ENCODE data around the gene TBCD. TPM values are rescaled to one million over a fixed set of nuclear protein-coding genes. Genes with fewer than 3 reads are reported as not detected.

Gene TBCD
- total and polyA plus RNA-seq, 9 of the 15 experiments (the other 6 are each of a cell fraction or from before 2014, with no cell fraction given) = 8.9 to 98.5 (median 28.0) TPM

GRCh38 chr17:82737967-82738877 lies 13.6 kb upstream of the TBCD start (continued):
- TF ChIP-seq, protein P1, sequence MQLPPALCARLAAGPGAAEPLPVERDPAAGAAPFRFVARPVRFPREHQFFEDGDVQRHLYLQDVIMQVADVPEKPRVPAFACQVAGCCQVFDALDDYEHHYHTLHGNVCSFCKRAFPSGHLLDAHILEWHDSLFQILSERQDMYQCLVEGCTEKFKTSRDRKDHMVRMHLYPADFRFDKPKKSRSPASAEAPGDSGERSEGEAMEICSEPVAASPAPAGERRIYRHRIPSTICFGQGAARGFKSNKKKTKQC (CRISPR knock-in tag; IDR thresholded peaks at IDR 0.05) = peak; percentile 72; the same call in 1 of the 2 replicates
- TF ChIP-seq ZSCAN32 (CRISPR knock-in tag; IDR thresholded peaks at IDR 0.05) (no peak), ZNF778 (CRISPR knock-in tag; IDR thresholded peaks at IDR 0.05) (no peak), TEAD1 (CRISPR knock-in tag; IDR thresholded peaks at IDR 0.05) (peak in 1 of 2 experiments; percentile 33; a peak in 1 of 4 replicates), TRIM24 (IDR thresholded peaks at IDR 0.05) (peak; percentile 19 to 62; a peak in 3 of 4 replicates), ETV5 (CRISPR knock-in tag; IDR thresholded peaks at IDR 0.05; ENCODE audit: low read depth) (peak; percentile 34; the same call in 1 of the 2 replicates), ETV6 (IDR thresholded peaks at IDR 0.05; ENCODE audit: borderline replicate concordance in 1 of 2, low read depth in 2 of 2, low read length in 1 of 2) (no peak), ETV6 (CRISPR knock-in tag; IDR thresholded peaks at IDR 0.05; ENCODE audit: borderline replicate concordance) (no peak), ZBTB7A (IDR thresholded peaks at IDR 0.05; ENCODE audit: borderline replicate concordance, control insufficient read depth, low read depth, low read length) (peak; percentile 17; the same call in 1 of the 2 replicates), LCOR (CRISPR knock-in tag; IDR thresholded peaks at IDR 0.05) (peak; percentile 62; the same call in 1 of the 2 replicates), SIN3A (IDR thresholded peaks at IDR 0.05; ENCODE audit: borderline replicate concordance in 2 of 2, control insufficient read depth in 1 of 2, low read depth in 2 of 2, low read length in 2 of 2) (peak in 1 of 2 experiments; percentile 33; a peak in 1 of 4 replicates), KDM1A (IDR thresholded peaks at IDR 0.05) (peak in 1 of 2 experiments; percentile 5; a peak in 1 of 4 replicates), ZFX (CRISPR knock-in tag; IDR thresholded peaks at IDR 0.05) (peak; percentile 87), SRSF7 (optimal IDR thresholded peaks at IDR 0.05; ENCODE audit: low read depth, low read length) (no peak), SIRT6 (IDR thresholded peaks at IDR 0.05; ENCODE audit: low read depth, low read length) (no peak), CBFA2T2 (conservative IDR thresholded peaks at IDR 0.05) (peak; percentile 73), L3MBTL2 (IDR thresholded peaks at IDR 0.05) (peak; percentile 87), FOXJ2 (tag; IDR thresholded peaks at IDR 0.05) (0 out of 2 replicates have a peak, but pooled peaks have one; percentile 42), ZBTB9 (CRISPR knock-in tag; IDR thresholded peaks at IDR 0.05) (0 out of 2 replicates have a peak, but pooled peaks have one; percentile 21), GABPB1 (CRISPR knock-in tag; IDR thresholded peaks at IDR 0.05) (peak; percentile 53; the same call in 1 of the 2 replicates)
- TF ChIP-seq, protein P2, sequence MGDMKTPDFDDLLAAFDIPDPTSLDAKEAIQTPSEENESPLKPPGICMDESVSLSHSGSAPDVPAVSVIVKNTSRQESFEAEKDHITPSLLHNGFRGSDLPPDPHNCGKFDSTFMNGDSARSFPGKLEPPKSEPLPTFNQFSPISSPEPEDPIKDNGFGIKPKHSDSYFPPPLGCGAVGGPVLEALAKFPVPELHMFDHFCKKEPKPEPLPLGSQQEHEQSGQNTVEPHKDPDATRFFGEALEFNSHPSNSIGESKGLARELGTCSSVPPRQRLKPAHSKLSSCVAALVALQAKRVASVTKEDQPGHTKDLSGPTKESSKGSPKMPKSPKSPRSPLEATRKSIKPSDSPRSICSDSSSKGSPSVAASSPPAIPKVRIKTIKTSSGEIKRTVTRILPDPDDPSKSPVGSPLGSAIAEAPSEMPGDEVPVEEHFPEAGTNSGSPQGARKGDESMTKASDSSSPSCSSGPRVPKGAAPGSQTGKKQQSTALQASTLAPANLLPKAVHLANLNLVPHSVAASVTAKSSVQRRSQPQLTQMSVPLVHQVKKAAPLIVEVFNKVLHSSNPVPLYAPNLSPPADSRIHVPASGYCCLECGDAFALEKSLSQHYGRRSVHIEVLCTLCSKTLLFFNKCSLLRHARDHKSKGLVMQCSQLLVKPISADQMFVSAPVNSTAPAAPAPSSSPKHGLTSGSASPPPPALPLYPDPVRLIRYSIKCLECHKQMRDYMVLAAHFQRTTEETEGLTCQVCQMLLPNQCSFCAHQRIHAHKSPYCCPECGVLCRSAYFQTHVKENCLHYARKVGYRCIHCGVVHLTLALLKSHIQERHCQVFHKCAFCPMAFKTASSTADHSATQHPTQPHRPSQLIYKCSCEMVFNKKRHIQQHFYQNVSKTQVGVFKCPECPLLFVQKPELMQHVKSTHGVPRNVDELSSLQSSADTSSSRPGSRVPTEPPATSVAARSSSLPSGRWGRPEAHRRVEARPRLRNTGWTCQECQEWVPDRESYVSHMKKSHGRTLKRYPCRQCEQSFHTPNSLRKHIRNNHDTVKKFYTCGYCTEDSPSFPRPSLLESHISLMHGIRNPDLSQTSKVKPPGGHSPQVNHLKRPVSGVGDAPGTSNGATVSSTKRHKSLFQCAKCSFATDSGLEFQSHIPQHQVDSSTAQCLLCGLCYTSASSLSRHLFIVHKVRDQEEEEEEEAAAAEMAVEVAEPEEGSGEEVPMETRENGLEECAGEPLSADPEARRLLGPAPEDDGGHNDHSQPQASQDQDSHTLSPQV (IDR thresholded peaks at IDR 0.05) = peak; percentile 93
